K562 (cell line): ENCODE data around the gene RHAG. TPM values are rescaled to one million over a fixed set of nuclear protein-coding genes. Genes with fewer than 3 reads are reported as not detected.
A peak's percentile ranks its signal among the peaks of the same experiment; 100 is the strongest.

Source experiments
- ATAC-seq: fragments of 200-7000 bp; cut with Tn5 transposase; 3 replicates; pipeline ENCODE4 v1.9.1; 2020; ENCODE audit warnings: moderate library complexity
- BruUV-seq: library from RNA; stranded (reverse); fragments of 400-500 nt; replicated peaks from 2 replicates; lab custom pipeline; 2021; lab: Mats Ljungman, UMichigan
- CTCF ChIA-PET: fragments of 300-600 bp; formaldehyde crosslinking; extraction: SDS; loops from one replicate; lab custom pipeline; 2021; ENCODE audit warnings: low intra/inter-chr PET ratio; lab: Yijun Ruan, JAX
- POLR2A ChIA-PET: fragments of 300-600, 350-650 bp; sonication (Branson Sonifier 250); formaldehyde crosslinking; extraction: SDS; loops from one replicate; lab custom pipeline; 2021; ENCODE audit warnings: antibody characterized with exemption, inconsistent platforms; lab: Yijun Ruan, JAX
- DNase-seq, 4 experiments: peaks; one replicate each; pipeline versions ENCODE4 v3.0.0 to v3.0.0-alpha.2; 2011 to 2018; ENCODE audit warnings: low spot score in 3 of 4, mixed read lengths in 3 of 4; ENCODE audit errors: extremely low read depth in 1 of 4
- FAIRE-seq: peaks from 2 replicates; lab custom pipeline; 2011; peaks lifted over from hg19 to GRCh38; lab: Jason Lieb, UNC
- H2AFZ ChIP-seq: 2 replicates; pipeline ENCODE4 v1.6.0; 2011; ENCODE audit warnings: low read depth, low read length, control low read depth, inconsistent platforms
- H3K27ac ChIP-seq: fragments of 200-600 bp; 3 replicates; pipeline ENCODE4 v1.8.0; 2011; ENCODE audit warnings: low read depth, mild to moderate bottlenecking, control low read depth, inconsistent platforms, low read length, moderate library complexity, mixed read lengths; ENCODE audit errors: extremely low read depth
- H3K27me3 ChIP-seq, 2 experiments: fragments of 300-600 bp in 1 of 2; 2 replicates in 1 of 2; 3 replicates in 1 of 2; pipeline versions ENCODE4 v1.6.0 to v1.8.0; 2011; ENCODE audit warnings: inconsistent platforms in 2 of 2, low read length in 2 of 2, mild to moderate bottlenecking in 1 of 2, mixed read lengths in 1 of 2, moderate library complexity in 1 of 2; ENCODE audit not compliant: control insufficient read depth in 2 of 2, insufficient read depth in 2 of 2
- H3K36me3 ChIP-seq: fragments of 300-600 bp; 3 replicates; pipeline ENCODE4 v1.8.0; 2011; ENCODE audit warnings: mild to moderate bottlenecking, low read length, inconsistent platforms; ENCODE audit not compliant: control insufficient read depth, insufficient read depth
- H3K4me1 ChIP-seq, 2 experiments: fragments of 200-600 bp in 1 of 2; replicated peaks in 1 of 2; 2 replicates in 1 of 2; 3 replicates in 1 of 2; pipeline versions ENCODE4 v1.5.1 to v1.8.0; 2011; ENCODE audit warnings: inconsistent platforms in 2 of 2, low read length in 2 of 2, mild to moderate bottlenecking in 1 of 2, mixed read lengths in 1 of 2, moderate library complexity in 1 of 2; ENCODE audit not compliant: control insufficient read depth in 2 of 2, insufficient read depth in 2 of 2
- H3K4me2 ChIP-seq: 2 replicates; pipeline ENCODE4 v1.6.1; 2011; ENCODE audit warnings: low read length, control low read depth, inconsistent platforms, mixed read lengths; ENCODE audit not compliant: insufficient read depth
- H3K4me3 ChIP-seq: fragments of 200-600 bp; sonication (generic), shearing (Covaris generic); 2 replicates; pipeline ENCODE4 v1.5.1; 2016; ENCODE audit warnings: control low read depth, inconsistent platforms
- H3K79me2 ChIP-seq: fragments of 200-600 bp; 3 replicates; pipeline ENCODE4 v1.8.0; 2011; ENCODE audit warnings: low read length, inconsistent platforms; ENCODE audit not compliant: control insufficient read depth, insufficient read depth
- H3K9ac ChIP-seq, 2 experiments: 2 replicates each; pipeline versions ENCODE4 v1.6.0 to v1.6.1; 2011; ENCODE audit warnings: low read depth in 2 of 2, low read length in 2 of 2, control low read depth in 1 of 2, inconsistent platforms in 1 of 2, mild to moderate bottlenecking in 1 of 2, mixed read lengths in 1 of 2; ENCODE audit not compliant: insufficient read depth in 1 of 2
- H3K9me1 ChIP-seq: one replicate; pipeline ENCODE4 v1.6.0; 2011; ENCODE audit warnings: inconsistent platforms, mild to moderate bottlenecking, low read length, moderate library complexity; ENCODE audit not compliant: control insufficient read depth, insufficient read depth
- H3K9me3 ChIP-seq: replicated peaks from 2 replicates; pipeline ENCODE4 v1.5.1; 2011; ENCODE audit warnings: low read depth, low read length, inconsistent platforms; ENCODE audit not compliant: control insufficient read depth, insufficient read depth
- H4K20me1 ChIP-seq: replicated peaks from 2 replicates; pipeline ENCODE4 v1.6.1; 2011; ENCODE audit warnings: low read length, inconsistent platforms, mixed read lengths; ENCODE audit not compliant: control insufficient read depth, insufficient read depth
- CBFA2T2 ChIP-seq: fragments of 450-650 bp; conservative IDR thresholded peaks from 2 replicates; pipeline ENCODE4 v1.6.1; 2017; ENCODE audit warnings: mild to moderate bottlenecking
- CBFA2T3 ChIP-seq: fragments of 450-650 bp; IDR thresholded peaks from 2 replicates; pipeline ENCODE4 v1.6.1; 2017
- EP300 ChIP-seq: IDR thresholded peaks from 2 replicates; pipeline ENCODE4 v1.6.1; 2012; ENCODE audit warnings: low read length, improper control_type of control experiment
- KDM1A ChIP-seq, 2 experiments: fragments of 450-650 bp; IDR thresholded peaks; 2 replicates each; pipeline ENCODE4 v1.6.1; 2016; ENCODE audit warnings: mild to moderate bottlenecking in 2 of 2
- LEF1 ChIP-seq: fragments of 450-650 bp; IDR thresholded peaks from 2 replicates; pipeline ENCODE4 v1.6.1; 2016; ENCODE audit warnings: mild to moderate bottlenecking
- MTA1 ChIP-seq: fragments of 450-650 bp; IDR thresholded peaks from 2 replicates; pipeline ENCODE4 v1.6.1; 2017; ENCODE audit warnings: borderline replicate concordance
- PML ChIP-seq: IDR thresholded peaks from 2 replicates; pipeline ENCODE4 v1.6.1; 2012; ENCODE audit warnings: low read length, inconsistent platforms
- POLR3G ChIP-seq: IDR thresholded peaks from 2 replicates; pipeline ENCODE4 v1.6.1; 2011; ENCODE audit not compliant: insufficient read length, insufficient replicate concordance; ENCODE audit errors: extremely low read depth
- WGBS: fragments of 100-300 bp; shearing (Covaris generic); methylation state at CpG from one replicate; pipeline ENCODE4 v1.1.6; 2016; ENCODE audit warnings: low coverage, mixed read lengths; ENCODE audit not compliant: insufficient coverage; ENCODE audit errors: missing lambda C conversion rate; 5-methylcytosine and 5-hydroxymethylcytosine counted together
- in situ Hi-C: fragments of 300-500 bp; cut with MboI; formaldehyde crosslinking; loops from 4 replicates; pipeline ENCODE4 v1.15.0; 2018; ENCODE audit warnings: inconsistent platforms, mixed read lengths
- intact Hi-C: fragments of 100-400 bp; cut with micrococcal nuclease; formaldehyde crosslinking; loops from 2 replicates; pipeline ENCODE4 v1.14.2; 2022
- polyA plus RNA-seq, 8 experiments: library from polyadenylated mRNA; depleted of rRNA in 4 of 8; stranded (reverse) in 5 of 8; unstranded in 3 of 8; fragments of >200 nt; fragmentation: Nextera tagmentation in 2 of 8; fragmentation: Illumina TruSeq in 1 of 8; extraction: Ambion mirVana in 2 of 8; extraction: Trizol in 1 of 8; gene quantifications; 2 replicates each; pipeline versions ENCODE4 v1.2.1 to v1.2.3, GENCODE V29; 2011 to 2014; ENCODE audit warnings: inconsistent platforms in 1 of 8, missing spikeins in 1 of 8
- total RNA-seq, 7 experiments: library from RNA; depleted of rRNA in 6 of 7; stranded (reverse); fragments of >200 nt in 6 of 7; fragmentation: Illumina TruSeq in 2 of 7; extraction: Trizol in 2 of 7; gene quantifications; 2 replicates each; pipeline versions ENCODE4 v1.2.1 to v1.2.3, GENCODE V29; 2011 to 2021; ENCODE audit warnings: low replicate concordance in 1 of 7
- TF ChIP-seq, protein P1 (sequence below), 2 experiments: fragments of 450-650 bp in 1 of 2; sonication (generic) in 1 of 2; formaldehyde crosslinking in 1 of 2; IDR thresholded peaks in 1 of 2; conservative IDR thresholded peaks in 1 of 2; 2 replicates each; pipeline versions ENCODE4 v1.6.1 to v1.8.1; 2016 to 2023; ENCODE audit warnings: mild to moderate bottlenecking in 2 of 2, moderate library complexity in 2 of 2, inconsistent platforms in 1 of 2, missing genetic modification reagents in 1 of 2
- TF ChIP-seq, protein P2 (sequence below): fragments of 450-650 bp; IDR thresholded peaks from one replicate; pipeline ENCODE4 v1.6.1; 2018; ENCODE audit warnings: mild to moderate bottlenecking, moderate library complexity; ENCODE audit not compliant: partially characterized antibody
- TF ChIP-seq, protein P3 (sequence below), 2 experiments: fragments of 450-650 bp; IDR thresholded peaks; 2 replicates each; pipeline ENCODE4 v1.6.1; 2018; ENCODE audit warnings: mild to moderate bottlenecking in 2 of 2, low read depth in 1 of 2; ENCODE audit not compliant: partially characterized antibody in 2 of 2

RHAG gene
- total and polyA plus RNA-seq, 9 of the 15 experiments (the other 6 are each of a cell fraction or from before 2014, with no cell fraction given), result 290 to 1,202 (median 505) TPM

DNA sequence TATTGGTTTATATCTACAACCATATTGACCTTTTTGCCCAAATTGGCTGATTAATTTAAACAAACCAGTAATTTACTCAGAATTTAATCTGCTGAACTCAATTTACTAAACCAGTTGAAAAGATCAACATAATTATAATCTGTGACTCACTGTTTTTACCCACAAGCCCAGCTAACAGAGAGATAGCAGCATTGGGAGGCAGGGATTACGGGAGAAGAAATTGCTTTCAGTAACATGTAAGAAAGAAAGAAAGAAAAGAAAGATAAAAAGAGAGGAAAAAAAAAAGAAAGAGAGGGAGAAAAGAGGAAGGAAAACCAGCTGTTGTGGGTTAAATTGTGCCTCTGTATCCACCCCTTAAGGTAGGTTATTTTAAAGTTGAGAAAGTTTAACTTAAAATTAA lies 13.3 kb upstream of the RHAG start:
- no peak for ATAC-seq
- no peaks in the 10 kb centered on the region for H3K36me3 ChIP-seq
- FAIRE-seq, result no peak
- H3K27ac ChIP-seq, result no peak overlapping the region
- intact Hi-C loops (loop anchor here (5.0 kb wide), 1 partner anchor 132 kb away; no protein-coding TSS in a partner anchor), in situ Hi-C loops (no loop called here)
- BruUV-seq, result no TSS peak
- POLR2A ChIA-PET, result no interaction called here
- no peaks in the 10 kb centered on the region for H4K20me1 ChIP-seq
- no peaks in the 10 kb centered on the region for H3K79me2 ChIP-seq
- H3K9ac ChIP-seq, result no peak overlapping the region
- no peak overlapping the region for H3K4me3 ChIP-seq
- H2AFZ ChIP-seq, result no peak overlapping the region
- 0% methylated on average over 1 of the region's 1 CpG for WGBS
- H3K4me1 ChIP-seq, result peaks cover 3 to 29% of the 10 kb centered on the region in 2 experiments; a peak in 3 of 5 replicates
- H3K9me3 ChIP-seq, result no peaks in the 10 kb centered on the region; the same call in 1 of the 2 replicates
- peak in 1 of 4 experiments; percentile 60 for DNase-seq
- H3K4me2 ChIP-seq, result no peak overlapping the region
- CTCF ChIA-PET, result no interaction called here
- H3K9me1 ChIP-seq, result no peaks in the 10 kb centered on the region
- no peaks in the 10 kb centered on the region for H3K27me3 ChIP-seq
- TF ChIP-seq MTA1, result peak; percentile 58; the same call in 1 of the 2 replicates
- peak; percentile 63; the same call in 1 of the 2 replicates for TF ChIP-seq CBFA2T3
- peak; percentile 34; the same call in 1 of the 2 replicates for TF ChIP-seq EP300
- TF ChIP-seq, protein P1, sequence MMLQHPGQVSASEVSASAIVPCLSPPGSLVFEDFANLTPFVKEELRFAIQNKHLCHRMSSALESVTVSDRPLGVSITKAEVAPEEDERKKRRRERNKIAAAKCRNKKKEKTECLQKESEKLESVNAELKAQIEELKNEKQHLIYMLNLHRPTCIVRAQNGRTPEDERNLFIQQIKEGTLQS (IDR thresholded peaks at IDR 0.05), result peak; percentile 67
- TF ChIP-seq, protein P1 (CRISPR knock-in tag; conservative IDR thresholded peaks at IDR 0.05), result no peak
- TF ChIP-seq, protein P2, sequence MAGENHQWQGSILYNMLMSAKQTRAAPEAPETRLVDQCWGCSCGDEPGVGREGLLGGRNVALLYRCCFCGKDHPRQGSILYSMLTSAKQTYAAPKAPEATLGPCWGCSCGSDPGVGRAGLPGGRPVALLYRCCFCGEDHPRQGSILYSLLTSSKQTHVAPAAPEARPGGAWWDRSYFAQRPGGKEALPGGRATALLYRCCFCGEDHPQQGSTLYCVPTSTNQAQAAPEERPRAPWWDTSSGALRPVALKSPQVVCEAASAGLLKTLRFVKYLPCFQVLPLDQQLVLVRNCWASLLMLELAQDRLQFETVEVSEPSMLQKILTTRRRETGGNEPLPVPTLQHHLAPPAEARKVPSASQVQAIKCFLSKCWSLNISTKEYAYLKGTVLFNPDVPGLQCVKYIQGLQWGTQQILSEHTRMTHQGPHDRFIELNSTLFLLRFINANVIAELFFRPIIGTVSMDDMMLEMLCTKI, result no peak
- peak; percentile 59; the same call in 1 of the 2 replicates for TF ChIP-seq LEF1
- TF ChIP-seq CBFA2T2, result no peak; the same call in 1 of the 2 replicates
- TF ChIP-seq, protein P3, sequence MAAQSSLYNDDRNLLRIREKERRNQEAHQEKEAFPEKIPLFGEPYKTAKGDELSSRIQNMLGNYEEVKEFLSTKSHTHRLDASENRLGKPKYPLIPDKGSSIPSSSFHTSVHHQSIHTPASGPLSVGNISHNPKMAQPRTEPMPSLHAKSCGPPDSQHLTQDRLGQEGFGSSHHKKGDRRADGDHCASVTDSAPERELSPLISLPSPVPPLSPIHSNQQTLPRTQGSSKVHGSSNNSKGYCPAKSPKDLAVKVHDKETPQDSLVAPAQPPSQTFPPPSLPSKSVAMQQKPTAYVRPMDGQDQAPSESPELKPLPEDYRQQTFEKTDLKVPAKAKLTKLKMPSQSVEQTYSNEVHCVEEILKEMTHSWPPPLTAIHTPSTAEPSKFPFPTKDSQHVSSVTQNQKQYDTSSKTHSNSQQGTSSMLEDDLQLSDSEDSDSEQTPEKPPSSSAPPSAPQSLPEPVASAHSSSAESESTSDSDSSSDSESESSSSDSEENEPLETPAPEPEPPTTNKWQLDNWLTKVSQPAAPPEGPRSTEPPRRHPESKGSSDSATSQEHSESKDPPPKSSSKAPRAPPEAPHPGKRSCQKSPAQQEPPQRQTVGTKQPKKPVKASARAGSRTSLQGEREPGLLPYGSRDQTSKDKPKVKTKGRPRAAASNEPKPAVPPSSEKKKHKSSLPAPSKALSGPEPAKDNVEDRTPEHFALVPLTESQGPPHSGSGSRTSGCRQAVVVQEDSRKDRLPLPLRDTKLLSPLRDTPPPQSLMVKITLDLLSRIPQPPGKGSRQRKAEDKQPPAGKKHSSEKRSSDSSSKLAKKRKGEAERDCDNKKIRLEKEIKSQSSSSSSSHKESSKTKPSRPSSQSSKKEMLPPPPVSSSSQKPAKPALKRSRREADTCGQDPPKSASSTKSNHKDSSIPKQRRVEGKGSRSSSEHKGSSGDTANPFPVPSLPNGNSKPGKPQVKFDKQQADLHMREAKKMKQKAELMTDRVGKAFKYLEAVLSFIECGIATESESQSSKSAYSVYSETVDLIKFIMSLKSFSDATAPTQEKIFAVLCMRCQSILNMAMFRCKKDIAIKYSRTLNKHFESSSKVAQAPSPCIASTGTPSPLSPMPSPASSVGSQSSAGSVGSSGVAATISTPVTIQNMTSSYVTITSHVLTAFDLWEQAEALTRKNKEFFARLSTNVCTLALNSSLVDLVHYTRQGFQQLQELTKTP (IDR thresholded peaks at IDR 0.05; ENCODE audit: low read depth in 1 of 2, partially characterized antibody in 2 of 2), result peak in 1 of 2 experiments; percentile 64
- TF ChIP-seq KDM1A (IDR thresholded peaks at IDR 0.05), result peak; percentile 81 to 82
- no peak for TF ChIP-seq PML
- no peak for TF ChIP-seq POLR3G
